GM12878 (cell line): ENCODE measurements around the gene L1CAM. TPM values are rescaled to one million over a fixed set of nuclear protein-coding genes. Genes with fewer than 3 reads are reported as not detected.

Source experiments
- ATAC-seq: fragments of 200-7000 bp; cut with Tn5 transposase; 3 replicates; pipeline ENCODE4 v1.9.1; 2020; ENCODE audit warnings: mild to moderate bottlenecking, moderate library complexity
- BruUV-seq: library from RNA; stranded (reverse); fragments of 400-500 nt; replicated peaks from 2 replicates; lab custom pipeline; 2021; lab: Mats Ljungman, UMichigan
- CTCF ChIA-PET: fragments of 300-600 bp; sonication (Branson Sonifier 250); formaldehyde crosslinking; extraction: SDS; loops from one replicate; lab custom pipeline; 2021; ENCODE audit warnings: inconsistent platforms; lab: Yijun Ruan, JAX
- POLR2A ChIA-PET: fragments of 350-600 bp; formaldehyde crosslinking; extraction: SDS; loops from one replicate; lab custom pipeline; 2021; ENCODE audit warnings: inconsistent platforms; lab: Charles Lee
- RAD21 ChIA-PET: fragments of 300-600 bp; sonication (Branson Sonifier 250); formaldehyde crosslinking; loops from one replicate; lab custom pipeline; 2023; ENCODE audit warnings: antibody characterized with exemption; ENCODE audit not compliant: unreplicated experiment; lab: Charles Lee
- SMC1A ChIA-PET: fragments of 300-600 bp; sonication (Branson Sonifier 250); formaldehyde crosslinking; loops from one replicate; lab custom pipeline; 2023; ENCODE audit not compliant: unreplicated experiment, uncharacterized antibody; lab: Charles Lee
- DNase-seq: peaks from one replicate; pipeline ENCODE4 v3.0.0-alpha.2; 2011; ENCODE audit warnings: low read depth, low spot score
- FAIRE-seq: peaks from 3 replicates; lab custom pipeline; 2011; peaks lifted over from hg19 to GRCh38; lab: Jason Lieb, UNC
- H2AFZ ChIP-seq: 2 replicates; pipeline ENCODE4 v1.6.0; 2011; ENCODE audit warnings: low read depth, low read length, control low read depth; ENCODE audit not compliant: control insufficient read depth
- H3K27ac ChIP-seq: 2 replicates; pipeline ENCODE4 v1.5.1; 2011; ENCODE audit warnings: control low read depth; ENCODE audit not compliant: control insufficient read depth, insufficient read depth
- H3K27me3 ChIP-seq, 2 experiments: replicated peaks in 1 of 2; 2 replicates each; pipeline versions ENCODE4 v1.6.0 to v1.6.1; 2011; ENCODE audit warnings: low read length in 1 of 2; ENCODE audit not compliant: control insufficient read depth in 2 of 2, insufficient read depth in 2 of 2
- H3K36me3 ChIP-seq, 2 experiments: 2 replicates each; pipeline ENCODE4 v1.5.1; 2011; ENCODE audit warnings: low read length in 1 of 2; ENCODE audit not compliant: control insufficient read depth in 2 of 2, insufficient read depth in 2 of 2
- H3K4me1 ChIP-seq: 2 replicates; pipeline ENCODE4 v1.6.1; 2011; ENCODE audit warnings: mild to moderate bottlenecking, low read length, moderate library complexity, mixed read lengths; ENCODE audit not compliant: control insufficient read depth, insufficient read depth
- H3K4me2 ChIP-seq: 2 replicates; pipeline ENCODE4 v1.6.0; 2011; ENCODE audit warnings: control low read depth; ENCODE audit not compliant: control insufficient read depth, insufficient read depth
- H3K4me3 ChIP-seq: fragments of 200-600 bp; sonication (generic); 2 replicates; pipeline ENCODE4 v1.5.1; 2016
- H3K79me2 ChIP-seq: 2 replicates; pipeline ENCODE4 v1.6.0; 2011; ENCODE audit warnings: low read length; ENCODE audit not compliant: control insufficient read depth, insufficient read depth
- H3K9ac ChIP-seq: 2 replicates; pipeline ENCODE4 v1.8.0; 2011; ENCODE audit warnings: low read length, control low read depth, mixed read lengths; ENCODE audit not compliant: control insufficient read depth, insufficient read depth
- H3K9me3 ChIP-seq: replicated peaks from 3 replicates; pipeline ENCODE4 v1.5.1; 2011; ENCODE audit warnings: mild to moderate bottlenecking, low read length; ENCODE audit not compliant: control insufficient read depth, insufficient read depth
- H4K20me1 ChIP-seq: 2 replicates; pipeline ENCODE4 v1.6.0; 2011; ENCODE audit not compliant: control insufficient read depth, insufficient read depth
- ATF7 ChIP-seq: fragments of 450-650 bp; IDR thresholded peaks from 2 replicates; pipeline ENCODE4 v1.6.1; 2016; ENCODE audit warnings: low read depth, mild to moderate bottlenecking
- FOS ChIP-seq: IDR thresholded peaks from 3 replicates; pipeline ENCODE4 v1.6.1; 2011; ENCODE audit warnings: borderline replicate concordance; ENCODE audit not compliant: insufficient read length; ENCODE audit errors: extremely low read depth
- MEF2A ChIP-seq: IDR thresholded peaks from 2 replicates; pipeline ENCODE4 v1.6.1; 2011; ENCODE audit warnings: low read depth, mild to moderate bottlenecking, low read length, moderate library complexity; ENCODE audit not compliant: insufficient read depth
- MTA3 ChIP-seq: IDR thresholded peaks from 2 replicates; pipeline ENCODE4 v1.6.1; 2012; ENCODE audit warnings: low read length, inconsistent platforms, borderline replicate concordance
- RCOR1 ChIP-seq: conservative IDR thresholded peaks from 2 replicates; pipeline ENCODE4 v1.6.1; 2012; ENCODE audit warnings: low read depth, low read length, improper control_type of control experiment
- RUNX3 ChIP-seq: IDR thresholded peaks from 2 replicates; pipeline ENCODE4 v1.6.1; 2012; ENCODE audit warnings: low read length, inconsistent platforms
- SPI1 ChIP-seq: IDR thresholded peaks from 2 replicates; pipeline ENCODE4 v1.6.1; 2011; ENCODE audit warnings: low read depth, mild to moderate bottlenecking, low read length, moderate library complexity, borderline replicate concordance; ENCODE audit not compliant: insufficient read depth
- SUPT20H ChIP-seq: IDR thresholded peaks from 2 replicates; pipeline ENCODE4 v1.6.1; 2011; ENCODE audit warnings: low read depth, mild to moderate bottlenecking, low read length, moderate library complexity, borderline replicate concordance; ENCODE audit not compliant: control insufficient read depth
- ZNF274 ChIP-seq: IDR thresholded peaks from one replicate; pipeline ENCODE4 v1.8.0; 2011; ENCODE audit not compliant: insufficient read length, insufficient read depth
- WGBS: methylation state at CpG from one replicate; pipeline ENCODE4 v1.1.6; 2016; ENCODE audit warnings: low lambda C conversion rate; ENCODE audit not compliant: insufficient replicate concordance, insufficient coverage; ENCODE audit errors: missing lambda C conversion rate; 5-methylcytosine and 5-hydroxymethylcytosine counted together
- in situ Hi-C: fragments of 300-500 bp; cut with MboI; formaldehyde crosslinking; loops from 9 replicates; pipeline ENCODE4 v1.14.3; 2018; ENCODE audit warnings: mixed read lengths
- intact Hi-C: fragments of 100-400 bp; cut with micrococcal nuclease; formaldehyde crosslinking; loops from one replicate; pipeline ENCODE4 v1.14.2; 2022; ENCODE audit not compliant: unreplicated experiment
- polyA plus RNA-seq, 11 experiments: library from polyadenylated mRNA; depleted of rRNA in 4 of 11; unstranded in 6 of 11; stranded (reverse) in 5 of 11; fragments of >200 nt; fragmentation: Nextera tagmentation in 4 of 11; fragmentation: Illumina TruSeq in 1 of 11; extraction: Ambion mirVana in 4 of 11; extraction: Trizol in 1 of 11; gene quantifications; 1 replicate in 1 of 11; 2 replicates in 10 of 11; pipeline versions ENCODE4 v1.2.1 to v1.2.3, GENCODE V29; 2011 to 2016; ENCODE audit warnings: inconsistent platforms in 2 of 11, missing spikeins in 2 of 11, low read depth in 1 of 11
- total RNA-seq, 4 experiments: library from RNA; depleted of rRNA in 3 of 4; stranded (reverse); fragments of >200 nt in 3 of 4; fragmentation: Illumina TruSeq in 1 of 4; extraction: Trizol in 1 of 4; gene quantifications; 2 replicates each; pipeline versions ENCODE4 v1.2.1 to v1.2.3, GENCODE V29; 2013 to 2021
- TF ChIP-seq, protein P1 (sequence below): fragments of 450-650 bp; IDR thresholded peaks from 2 replicates; pipeline ENCODE4 v1.6.1; 2017; ENCODE audit warnings: mild to moderate bottlenecking
- TF ChIP-seq, protein P2 (sequence below): fragments of 450-650 bp; IDR thresholded peaks from 2 replicates; pipeline ENCODE4 v1.6.1; 2016; ENCODE audit warnings: mild to moderate bottlenecking
- TF ChIP-seq, protein P3 (sequence below): IDR thresholded peaks from 2 replicates; pipeline ENCODE4 v1.6.1; 2011; ENCODE audit warnings: borderline replicate concordance, low read depth, mild to moderate bottlenecking, moderate library complexity, mixed read lengths, low read length; ENCODE audit not compliant: insufficient read depth; ENCODE audit errors: extremely low read length
- TF ChIP-seq, protein P4 (sequence below): IDR thresholded peaks from 2 replicates; pipeline ENCODE4 v1.6.1; 2012; ENCODE audit warnings: low read depth, low read length, improper control_type of control experiment

Gene L1CAM
- total and polyA plus RNA-seq, 10 of the 15 experiments (the other 5 are each of a cell fraction or from before 2014, with no cell fraction given): 0.01 to 0.64 (median 0.09) TPM; not detected in 5

GRCh38 chrX:153879741-153880439 is 6.1 kb downstream of the L1CAM start:
- no peaks in the 10 kb centered on the region for H3K79me2 ChIP-seq
- H3K4me2 ChIP-seq: no peak overlapping the region
- 35% methylated on average over 8 of the region's 12 CpGs for WGBS
- ChIA-PET POLR2A (interaction anchor here (1.4 to 1.9 kb wide), 2 partner anchors 45 to 47 kb away, joined by 3 to 5 read pairs; no protein-coding TSS in a partner anchor), RAD21 (no interaction called here), CTCF (interaction anchor here (1.7 kb wide), 1 partner anchor 44 kb away, joined by 11 read pairs; the partner anchor contains the start of gene ARHGAP4), SMC1A (no interaction called here)
- ATAC-seq (no peak), DNase-seq (no peak), FAIRE-seq (no peak)
- H2AFZ ChIP-seq: no peak overlapping the region
- no peak overlapping the region for H3K9ac ChIP-seq
- no peaks in the 10 kb centered on the region; the same call in 1 of the 2 replicates for H3K4me1 ChIP-seq
- H3K4me3 ChIP-seq: no peak overlapping the region
- no peaks in the 10 kb centered on the region for H3K36me3 ChIP-seq
- no TSS peak for BruUV-seq
- in situ Hi-C loops: no loop called here
- no peak overlapping the region for H3K27ac ChIP-seq
- intact Hi-C loops: no loop called here
- H3K27me3 ChIP-seq: no peaks in the 10 kb centered on the region; a peak in 2 of 4 replicates
- no peaks in the 10 kb centered on the region for H4K20me1 ChIP-seq
- no peaks in the 10 kb centered on the region; the same call in 2 of the 3 replicates for H3K9me3 ChIP-seq
- TF ChIP-seq RCOR1: no peak
- TF ChIP-seq, protein P1, sequence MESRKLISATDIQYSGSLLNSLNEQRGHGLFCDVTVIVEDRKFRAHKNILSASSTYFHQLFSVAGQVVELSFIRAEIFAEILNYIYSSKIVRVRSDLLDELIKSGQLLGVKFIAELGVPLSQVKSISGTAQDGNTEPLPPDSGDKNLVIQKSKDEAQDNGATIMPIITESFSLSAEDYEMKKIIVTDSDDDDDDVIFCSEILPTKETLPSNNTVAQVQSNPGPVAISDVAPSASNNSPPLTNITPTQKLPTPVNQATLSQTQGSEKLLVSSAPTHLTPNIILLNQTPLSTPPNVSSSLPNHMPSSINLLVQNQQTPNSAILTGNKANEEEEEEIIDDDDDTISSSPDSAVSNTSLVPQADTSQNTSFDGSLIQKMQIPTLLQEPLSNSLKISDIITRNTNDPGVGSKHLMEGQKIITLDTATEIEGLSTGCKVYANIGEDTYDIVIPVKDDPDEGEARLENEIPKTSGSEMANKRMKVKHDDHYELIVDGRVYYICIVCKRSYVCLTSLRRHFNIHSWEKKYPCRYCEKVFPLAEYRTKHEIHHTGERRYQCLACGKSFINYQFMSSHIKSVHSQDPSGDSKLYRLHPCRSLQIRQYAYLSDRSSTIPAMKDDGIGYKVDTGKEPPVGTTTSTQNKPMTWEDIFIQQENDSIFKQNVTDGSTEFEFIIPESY: no peak
- TF ChIP-seq FOS: no peak
- no peak for TF ChIP-seq MEF2A
- TF ChIP-seq, protein P2, sequence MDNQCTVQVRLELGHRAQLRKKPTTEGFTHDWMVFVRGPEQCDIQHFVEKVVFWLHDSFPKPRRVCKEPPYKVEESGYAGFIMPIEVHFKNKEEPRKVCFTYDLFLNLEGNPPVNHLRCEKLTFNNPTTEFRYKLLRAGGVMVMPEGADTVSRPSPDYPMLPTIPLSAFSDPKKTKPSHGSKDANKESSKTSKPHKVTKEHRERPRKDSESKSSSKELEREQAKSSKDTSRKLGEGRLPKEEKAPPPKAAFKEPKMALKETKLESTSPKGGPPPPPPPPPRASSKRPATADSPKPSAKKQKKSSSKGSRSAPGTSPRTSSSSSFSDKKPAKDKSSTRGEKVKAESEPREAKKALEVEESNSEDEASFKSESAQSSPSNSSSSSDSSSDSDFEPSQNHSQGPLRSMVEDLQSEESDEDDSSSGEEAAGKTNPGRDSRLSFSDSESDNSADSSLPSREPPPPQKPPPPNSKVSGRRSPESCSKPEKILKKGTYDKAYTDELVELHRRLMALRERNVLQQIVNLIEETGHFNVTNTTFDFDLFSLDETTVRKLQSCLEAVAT: no peak
- no peak for TF ChIP-seq ZNF274
- no peak for TF ChIP-seq SPI1
- TF ChIP-seq ATF7: no peak
- no peak for TF ChIP-seq MTA3
- TF ChIP-seq SUPT20H: no peak
- TF ChIP-seq, protein P3, sequence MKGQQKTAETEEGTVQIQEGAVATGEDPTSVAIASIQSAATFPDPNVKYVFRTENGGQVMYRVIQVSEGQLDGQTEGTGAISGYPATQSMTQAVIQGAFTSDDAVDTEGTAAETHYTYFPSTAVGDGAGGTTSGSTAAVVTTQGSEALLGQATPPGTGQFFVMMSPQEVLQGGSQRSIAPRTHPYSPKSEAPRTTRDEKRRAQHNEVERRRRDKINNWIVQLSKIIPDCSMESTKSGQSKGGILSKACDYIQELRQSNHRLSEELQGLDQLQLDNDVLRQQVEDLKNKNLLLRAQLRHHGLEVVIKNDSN: no peak
- TF ChIP-seq, protein P4, sequence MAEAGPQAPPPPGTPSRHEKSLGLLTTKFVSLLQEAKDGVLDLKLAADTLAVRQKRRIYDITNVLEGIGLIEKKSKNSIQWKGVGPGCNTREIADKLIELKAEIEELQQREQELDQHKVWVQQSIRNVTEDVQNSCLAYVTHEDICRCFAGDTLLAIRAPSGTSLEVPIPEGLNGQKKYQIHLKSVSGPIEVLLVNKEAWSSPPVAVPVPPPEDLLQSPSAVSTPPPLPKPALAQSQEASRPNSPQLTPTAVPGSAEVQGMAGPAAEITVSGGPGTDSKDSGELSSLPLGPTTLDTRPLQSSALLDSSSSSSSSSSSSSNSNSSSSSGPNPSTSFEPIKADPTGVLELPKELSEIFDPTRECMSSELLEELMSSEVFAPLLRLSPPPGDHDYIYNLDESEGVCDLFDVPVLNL: no peak
- no peak for TF ChIP-seq RUNX3
